GM18511 (cell line): Measurements from ENCODE around the gene ABCC1.
"Not testable (repeated sequence)": the region's sequence is repeated elsewhere in the genome, so short reads cannot be mapped to it uniquely, and the experiment has no call there.

Source experiments
- ATAC-seq: cut with Tn5 transposase; IDR thresholded peaks from one replicate; pipeline ENCODE4 v1.9.1; 2021; ENCODE audit warnings: mild to moderate bottlenecking, moderate library complexity; ENCODE audit not compliant: unreplicated experiment

Gene ABCC1

GRCh38 chr16:16104132-16104803 is 154.9 kb downstream of the ABCC1 start:
- ATAC-seq = not testable (repeated sequence)

DNA sequence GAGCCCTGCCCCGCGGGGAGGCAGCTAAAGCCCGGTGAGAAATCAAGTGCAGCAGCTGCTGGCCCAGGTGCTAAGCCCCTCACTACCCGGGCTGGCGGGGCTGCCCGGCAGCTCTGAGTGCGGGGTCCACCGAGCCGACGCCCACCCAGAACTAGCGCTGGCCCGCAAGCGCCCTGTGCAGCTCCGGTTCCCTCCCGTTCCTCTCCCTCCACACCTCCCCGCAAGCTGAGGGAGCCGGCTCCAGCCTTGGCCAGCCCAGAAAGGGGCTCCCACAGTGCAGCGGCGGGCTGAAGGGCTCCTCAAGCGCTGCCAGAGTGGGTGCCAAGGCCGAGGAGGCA is 155.4 kb downstream of the ABCC1 start:
- not testable (repeated sequence) for ATAC-seq

DNA sequence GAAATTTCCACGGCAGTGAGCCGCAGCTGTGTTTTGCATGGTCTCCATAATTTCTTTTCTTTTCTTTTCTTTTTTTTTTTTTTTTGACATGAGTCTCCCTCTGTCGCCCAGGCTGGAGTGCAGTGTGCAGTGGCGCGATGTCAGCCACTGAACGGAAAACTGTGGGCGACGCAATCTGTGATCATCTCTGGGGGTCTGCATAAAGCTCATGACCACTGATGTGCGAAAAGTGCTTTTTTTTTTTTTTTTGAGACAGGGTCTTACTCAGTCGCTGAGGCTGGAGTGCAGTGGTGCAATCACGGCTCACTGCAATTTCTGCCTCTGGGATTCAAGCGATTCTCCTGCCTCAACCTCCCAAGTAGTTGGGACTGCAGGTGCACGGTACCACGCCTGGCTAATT is 156.2 kb downstream of the ABCC1 start:
- ATAC-seq = no peak

DNA sequence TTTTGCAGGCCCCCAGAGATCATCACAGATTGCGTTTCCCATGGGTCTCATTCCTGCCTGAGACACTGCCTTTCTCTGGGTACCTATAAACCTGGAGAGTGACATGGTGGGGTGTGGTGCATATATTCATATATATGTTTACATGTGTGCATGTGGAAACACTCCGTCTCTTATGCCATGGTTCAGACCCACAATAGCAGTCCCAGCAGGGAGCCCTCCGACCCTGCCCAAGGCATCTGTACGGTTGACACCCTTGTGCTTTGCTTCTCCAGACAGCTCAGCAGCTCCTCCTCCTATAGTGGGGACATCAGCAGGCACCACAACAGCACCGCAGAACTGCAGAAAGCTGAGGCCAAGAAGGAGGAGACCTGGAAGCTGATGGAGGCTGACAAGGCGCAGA is 157.1 kb downstream of the ABCC1 start:
- ATAC-seq = no peak

DNA sequence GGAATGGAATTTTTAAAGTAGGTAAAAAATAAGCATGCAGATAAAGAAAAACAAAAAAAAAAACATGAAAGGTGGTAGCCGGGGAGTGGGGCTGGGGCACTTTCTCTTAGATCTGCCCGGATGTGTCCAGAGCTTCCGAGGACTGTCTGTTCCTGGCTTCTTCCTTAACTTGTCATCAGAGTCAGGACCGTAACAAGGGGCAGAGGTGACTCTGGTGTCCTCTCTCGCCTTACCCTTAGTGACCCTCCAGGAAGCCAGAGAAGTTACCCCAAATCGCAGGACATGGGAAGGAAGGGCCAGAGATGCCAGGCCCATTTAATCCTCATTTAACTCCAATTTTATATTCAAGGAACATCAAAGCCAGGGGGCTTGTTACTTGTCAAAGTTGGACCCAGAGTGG is 158.4 kb downstream of the ABCC1 start:
- no peak for ATAC-seq

GRCh38 chr16:16108759-16109158 is 159.3 kb downstream of the ABCC1 start:
- no peak for ATAC-seq

GRCh38 chr16:16109453-16110110 is 160.2 kb downstream of the ABCC1 start:
- no peak for ATAC-seq

DNA sequence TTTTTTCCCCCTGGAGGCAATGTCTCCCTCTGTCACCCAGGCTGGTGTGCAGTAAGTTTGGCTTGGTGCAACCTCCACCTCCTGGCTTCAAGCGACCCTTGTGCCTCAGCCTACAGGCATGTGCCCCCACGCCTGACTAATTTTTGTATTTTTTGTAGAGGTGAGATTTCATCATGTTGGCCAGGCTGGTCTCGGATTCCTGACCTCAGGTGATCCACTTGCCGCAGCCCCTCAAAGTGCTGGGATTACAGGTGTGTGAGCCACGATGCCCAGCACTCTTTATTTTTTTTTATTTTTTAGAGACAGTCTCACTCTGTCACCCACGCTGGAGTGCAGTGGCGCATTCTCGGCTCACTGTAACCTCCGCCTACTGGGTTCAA is 160.7 kb downstream of the ABCC1 start:
- ATAC-seq = no peak

DNA sequence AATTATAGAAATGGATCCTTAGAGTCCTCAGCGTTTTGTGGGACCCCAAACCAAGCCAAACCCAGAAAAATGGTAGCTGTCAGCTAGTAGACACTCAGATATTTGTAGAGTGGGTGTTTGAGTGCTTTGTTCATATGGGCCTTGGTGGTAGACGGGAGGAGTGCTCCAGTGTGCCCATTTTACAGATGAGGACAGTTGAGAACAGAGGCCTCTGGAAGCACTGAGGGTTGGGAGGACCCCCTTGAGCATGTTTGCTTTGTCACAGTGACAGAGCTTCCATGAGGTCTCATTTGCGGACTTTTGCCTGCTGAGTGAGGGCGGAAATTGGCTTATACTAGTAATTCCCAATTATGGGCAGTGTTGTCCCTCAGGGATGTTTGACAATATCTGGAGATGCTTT is 162.2 kb downstream of the ABCC1 start:
- ATAC-seq = no peak

- ATAC-seq = no peak
Measured at GRCh38 chr16:16112450-16113053, 163.1 kb downstream of the ABCC1 start.

DNA sequence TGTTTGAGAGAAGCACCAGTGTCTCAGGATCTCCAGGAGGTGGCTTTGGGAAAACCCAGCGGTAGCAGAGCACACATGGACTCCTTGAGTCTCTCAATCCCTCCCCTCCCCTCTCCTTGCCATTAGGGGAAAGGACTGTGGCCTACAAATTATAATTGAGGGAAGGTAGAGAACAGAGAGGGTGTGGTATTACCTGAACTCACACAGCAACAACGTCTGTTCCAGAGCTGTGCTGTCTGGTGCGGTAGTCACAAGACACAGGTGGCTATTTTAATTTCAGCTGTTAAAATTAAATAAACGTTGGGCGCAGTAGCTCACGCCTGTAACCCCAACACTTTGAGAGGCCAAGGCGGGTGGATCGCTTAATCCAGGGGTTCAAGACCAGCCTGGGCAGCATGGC is 163.7 kb downstream of the ABCC1 start:
- no peak for ATAC-seq

GRCh38 chr16:16116841-16117240 is 167.4 kb downstream of the ABCC1 start:
- no peak for ATAC-seq

DNA sequence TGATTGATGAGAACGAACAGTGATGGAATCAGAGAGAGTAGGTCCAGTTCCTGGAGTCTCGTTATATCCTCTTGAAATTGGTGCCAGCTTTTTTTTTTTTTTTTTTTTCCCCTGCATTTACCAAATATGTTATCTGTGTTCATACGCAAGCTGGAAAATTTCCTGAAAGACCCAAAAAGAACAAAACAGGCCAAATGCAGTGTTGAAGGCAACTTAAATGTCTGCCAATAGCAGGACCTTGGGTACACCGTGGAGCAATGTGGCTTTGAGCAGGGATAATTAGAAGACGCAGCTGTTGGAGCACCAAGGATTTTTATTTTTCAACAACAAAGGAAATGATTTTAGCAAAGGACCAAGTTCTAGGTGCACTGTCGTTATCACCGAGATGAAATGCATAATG is 168.9 kb downstream of the ABCC1 start:
- no peak for ATAC-seq

GRCh38 chr16:16120044-16120381 is 170.6 kb downstream of the ABCC1 start:
- ATAC-seq = no peak

- no peak for ATAC-seq
Measured at GRCh38 chr16:16120382-16121184, 171.2 kb downstream of the ABCC1 start.

GRCh38 chr16:16121185-16121727 is 171.8 kb downstream of the ABCC1 start:
- no peak for ATAC-seq

- ATAC-seq = no peak
Measured at GRCh38 chr16:16122264-16122663, 172.8 kb downstream of the ABCC1 start.

DNA sequence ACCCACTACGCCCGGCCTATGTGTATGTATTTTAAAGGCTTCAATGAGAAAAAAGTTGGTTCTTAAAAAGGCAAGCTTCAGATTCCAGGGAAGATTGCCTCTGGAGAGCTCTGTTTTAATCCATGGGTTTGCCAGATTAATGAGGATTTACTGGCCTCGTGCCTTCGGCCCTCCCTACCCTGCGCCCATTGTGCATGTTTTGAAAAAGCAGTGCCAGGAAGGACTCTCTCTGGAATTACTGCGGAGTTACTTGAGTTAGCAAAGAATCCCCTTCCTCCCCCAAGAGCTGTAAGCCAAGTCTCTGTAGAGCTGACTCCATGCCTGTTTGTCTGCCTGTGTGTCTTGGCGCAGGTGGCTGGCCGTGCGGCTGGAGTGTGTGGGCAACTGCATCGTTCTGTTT is 175.0 kb downstream of the ABCC1 start:
- no peak for ATAC-seq

- ATAC-seq = no peak
Measured at GRCh38 chr16:16124974-16125373, 175.6 kb downstream of the ABCC1 start.

- ATAC-seq = no peak
Measured at GRCh38 chr16:16126896-16127295, 177.5 kb downstream of the ABCC1 start.

- no peak for ATAC-seq
Measured at GRCh38 chr16:16127469-16128116, 178.2 kb downstream of the ABCC1 start.
